ENCODE results near the gene SPNS2.

- no peak for TF ChIP-seq CTCF (optimal IDR thresholded peaks at IDR 0.05 in 1 of 3, IDR thresholded peaks at IDR 0.05 in 1 of 3, conservative IDR thresholded peaks at IDR 0.05 in 1 of 3; ENCODE audit: extremely low read depth in 1 of 3, insufficient read depth in 2 of 3, low read length in 3 of 3)
- TF ChIP-seq EZH2 (IDR thresholded peaks at IDR 0.05; ENCODE audit: low read length), result no peak
Observed at GRCh38 chr17:4573115-4573514, 74.4 kb downstream of the SPNS2 start.
